ENCODE measurements around the gene PLXNC1.

The PLXNC1 gene

GRCh38 chr12:94264736-94265485 is 116.5 kb downstream of the PLXNC1 start:
- DNase-seq (ENCODE audit: low spot score), result no peak

DNA sequence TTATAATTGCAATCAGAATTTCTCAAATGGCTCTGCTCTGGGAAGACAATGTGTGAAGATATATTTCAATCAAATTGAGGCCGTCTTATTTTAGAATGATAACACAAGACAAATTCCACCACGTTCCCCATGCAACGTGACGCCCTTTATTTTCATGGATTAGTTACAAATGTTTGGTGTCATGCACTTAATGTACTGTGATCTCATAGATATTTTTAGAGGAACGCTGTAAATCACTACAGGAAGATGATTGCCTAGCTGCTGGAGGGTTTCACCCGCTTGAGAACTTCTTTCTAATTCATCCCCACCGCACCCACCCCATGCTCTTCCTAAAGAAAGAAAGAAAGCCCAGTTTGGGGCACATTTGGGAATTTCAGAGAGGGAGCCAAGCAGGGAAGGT is 117.2 kb downstream of the PLXNC1 start:
- no peak for DNase-seq (ENCODE audit: low spot score)

DNA sequence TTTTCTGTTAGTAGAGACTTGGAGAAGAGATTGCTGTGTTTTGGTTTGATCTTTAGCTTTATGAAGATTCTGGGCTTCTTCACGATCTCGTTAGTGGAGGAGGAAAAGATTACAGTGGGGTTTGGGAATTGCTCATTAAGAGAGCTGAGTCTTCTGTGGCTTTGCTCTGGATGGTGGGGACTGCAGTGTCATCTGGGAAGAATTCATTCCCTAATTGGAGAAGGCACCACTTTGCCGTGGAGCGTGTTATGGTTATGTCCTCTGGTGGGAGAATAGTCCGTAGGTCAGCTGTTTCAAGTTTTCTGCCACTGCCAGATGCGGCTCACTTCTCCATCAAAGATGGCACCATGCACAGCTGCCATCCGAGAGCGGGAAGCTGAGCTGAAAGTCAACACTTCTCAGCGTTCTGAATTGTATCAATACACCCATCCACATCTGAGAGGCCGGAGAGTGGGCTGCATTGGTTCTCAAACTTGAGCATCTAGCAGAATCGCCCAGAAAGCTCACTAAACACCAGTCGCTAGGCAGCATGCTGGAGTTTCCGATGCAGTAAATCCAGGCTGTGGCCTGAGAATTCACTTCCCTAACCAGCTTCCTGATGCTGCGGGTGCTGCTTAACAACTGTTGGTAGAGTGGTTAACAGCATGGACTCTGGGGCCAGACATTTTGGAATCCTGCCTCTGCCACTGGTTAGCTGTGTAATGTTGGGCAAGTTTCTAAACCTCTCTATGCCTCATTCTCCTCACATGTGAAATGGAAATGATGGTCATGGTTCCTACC is 117.8 kb downstream of the PLXNC1 start:
- no peak for DNase-seq (ENCODE audit: low spot score)

DNA sequence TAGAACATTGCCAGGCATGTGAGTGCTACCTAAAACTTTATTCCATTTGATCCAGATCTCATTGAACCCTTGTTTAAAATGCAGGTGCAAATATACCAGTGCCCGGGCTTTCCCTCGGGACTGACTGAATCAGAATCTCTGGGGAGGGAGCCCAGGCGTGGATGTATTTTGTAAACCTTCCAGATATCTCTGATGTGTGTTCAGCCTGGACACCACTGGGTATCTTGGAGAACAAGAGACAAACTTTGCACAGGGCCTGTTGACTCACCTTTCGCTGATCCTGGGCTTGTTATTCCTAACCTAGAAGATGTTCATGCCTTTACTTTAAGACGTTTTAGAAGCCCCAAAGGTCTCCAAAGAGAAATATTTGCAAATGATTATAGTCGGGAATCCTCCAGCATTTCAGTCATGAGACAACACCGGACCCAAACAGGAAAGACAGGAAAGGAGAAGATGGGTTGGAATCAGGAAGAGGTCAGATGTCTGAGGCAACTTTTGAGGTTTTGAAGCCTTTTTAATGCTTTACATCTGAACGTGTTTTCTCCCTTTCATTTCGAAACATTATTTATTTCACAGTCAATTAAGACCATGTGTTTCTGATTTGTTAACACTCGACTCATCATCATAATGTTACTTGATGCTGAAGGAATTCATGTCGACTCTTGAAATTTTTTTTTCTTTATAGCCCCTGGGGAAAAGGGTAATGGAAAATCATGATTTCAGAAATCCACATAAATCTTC is 118.6 kb downstream of the PLXNC1 start:
- no peak for DNase-seq (ENCODE audit: low spot score)

- no peak for DNase-seq (ENCODE audit: low spot score)
Observed at GRCh38 chr12:94267537-94267872, 119.1 kb downstream of the PLXNC1 start.

- no peak for DNase-seq (ENCODE audit: low spot score)
Observed at GRCh38 chr12:94267921-94268471, 119.6 kb downstream of the PLXNC1 start.

DNA sequence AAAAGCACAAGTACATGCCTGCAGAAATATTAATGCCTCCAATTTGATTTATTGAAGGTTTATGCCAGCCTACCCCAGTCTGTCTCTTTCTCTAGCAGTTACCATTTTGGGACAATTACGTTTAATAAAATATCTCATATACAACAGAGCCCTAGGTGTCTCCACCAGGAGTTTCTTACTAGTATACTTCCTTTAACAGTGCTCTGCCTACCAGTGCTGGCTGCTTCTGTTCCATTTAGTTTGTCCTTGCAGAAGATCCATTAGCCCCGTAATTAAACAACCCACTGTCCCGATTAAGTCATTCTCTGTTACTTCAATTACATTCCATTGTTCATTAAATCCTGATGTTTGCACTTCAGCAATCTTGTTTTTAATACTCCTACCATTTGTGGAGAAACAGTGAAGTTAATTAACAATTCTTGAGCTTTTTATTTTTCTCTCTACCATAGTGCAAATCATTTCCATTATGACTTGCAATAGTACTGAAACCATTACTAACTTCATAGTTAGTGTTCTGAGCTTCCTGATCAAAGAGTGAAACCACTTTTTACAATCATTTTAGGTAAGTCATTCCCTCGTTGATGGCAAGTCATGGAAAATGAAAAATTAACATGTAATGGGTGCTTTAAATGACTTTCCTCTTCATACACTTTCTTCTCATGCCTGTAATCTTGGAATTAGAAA is 121.1 kb downstream of the PLXNC1 start:
- DNase-seq (ENCODE audit: low spot score), result no peak

- DNase-seq (ENCODE audit: low spot score), result no peak
Observed at GRCh38 chr12:94271351-94271750, 123.0 kb downstream of the PLXNC1 start.

DNA sequence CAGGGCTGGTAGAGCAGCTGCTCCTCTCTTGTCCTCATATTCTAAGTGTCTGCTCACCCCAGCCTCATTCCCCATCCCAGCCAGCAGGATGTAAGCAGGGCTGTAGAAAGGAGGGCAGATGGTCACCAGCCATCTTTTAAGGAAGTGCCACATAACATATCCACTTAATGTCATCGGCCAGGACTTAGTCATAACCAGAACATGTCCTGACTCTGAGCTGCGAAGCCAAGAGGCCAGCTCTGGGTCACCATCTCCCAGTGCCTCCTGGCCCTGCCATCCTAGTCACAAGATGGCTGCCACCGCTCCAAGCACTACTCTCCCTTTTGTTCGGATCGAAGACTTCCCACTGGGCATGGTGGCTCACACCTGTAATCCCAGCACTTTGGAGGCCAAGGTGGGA is 123.9 kb downstream of the PLXNC1 start:
- no peak for DNase-seq (ENCODE audit: low spot score)

- DNase-seq (ENCODE audit: low spot score), result no peak
Observed at GRCh38 chr12:94273272-94273671, 124.9 kb downstream of the PLXNC1 start.

DNA sequence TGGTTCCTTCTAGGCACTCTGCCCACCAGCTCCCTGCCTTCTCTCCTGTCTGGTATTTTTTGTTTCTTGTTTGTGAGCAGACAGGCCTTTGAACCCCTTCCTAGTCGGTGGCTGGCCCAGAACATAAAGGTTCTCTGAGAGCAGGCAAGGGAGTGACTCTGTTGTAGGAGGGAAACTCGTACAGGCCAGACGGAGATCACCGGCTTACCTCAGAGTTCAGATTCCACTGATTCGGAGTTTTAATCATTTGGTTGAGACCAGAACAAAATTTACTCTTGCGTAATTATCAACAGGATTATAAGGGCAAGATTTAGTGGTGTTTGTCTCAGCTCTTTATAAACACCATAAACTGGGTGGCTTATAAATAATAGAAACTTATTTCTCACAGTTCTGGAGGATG is 128.3 kb downstream of the PLXNC1 start:
- DNase-seq (ENCODE audit: low spot score), result no peak

GRCh38 chr12:94277426-94278000 is 129.1 kb downstream of the PLXNC1 start:
- no peak for DNase-seq (ENCODE audit: low spot score)

DNA sequence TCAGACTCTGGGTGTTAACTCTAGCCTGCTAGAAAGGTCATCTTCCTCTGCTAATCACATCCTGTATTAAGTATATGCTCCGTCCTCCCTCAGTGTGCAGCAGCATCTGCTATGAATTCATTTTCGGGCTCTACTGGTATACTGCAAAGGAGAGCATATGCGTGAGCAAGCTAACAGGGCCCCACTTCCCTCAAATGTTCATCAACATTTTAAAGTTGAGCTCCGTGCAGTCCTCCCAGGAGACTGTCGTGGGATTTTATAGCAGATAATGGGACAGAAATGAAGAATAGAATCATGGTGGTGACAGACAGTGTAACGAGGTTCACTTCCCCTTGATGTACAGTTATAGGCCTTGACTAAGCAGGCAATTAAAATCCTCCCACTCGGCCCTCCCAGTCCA is 131.7 kb downstream of the PLXNC1 start:
- no peak for DNase-seq (ENCODE audit: low spot score)

- DNase-seq (ENCODE audit: low spot score), result no peak
Observed at GRCh38 chr12:94282675-94283074, 134.3 kb downstream of the PLXNC1 start.

GRCh38 chr12:94284046-94284445 is 135.7 kb downstream of the PLXNC1 start:
- DNase-seq (ENCODE audit: low spot score), result no peak

DNA sequence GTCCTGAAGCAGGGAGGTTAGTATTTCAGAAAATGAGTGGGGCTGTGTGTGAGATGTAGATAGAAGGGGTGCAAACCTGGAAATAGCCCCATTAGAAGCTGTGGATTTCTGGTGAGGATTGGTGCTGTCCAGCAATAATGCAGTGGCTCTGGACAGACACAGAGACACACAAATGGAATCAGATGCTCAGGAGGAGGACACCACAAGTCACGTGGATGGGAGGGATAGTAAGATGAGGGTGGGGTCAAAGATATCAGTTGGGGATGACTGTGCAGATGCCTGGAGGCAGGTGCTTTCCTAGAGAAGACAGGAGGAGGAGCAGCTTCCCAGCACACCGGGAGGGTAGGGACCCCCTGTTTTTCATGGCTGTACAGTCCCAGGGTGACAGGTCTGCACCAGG is 136.5 kb downstream of the PLXNC1 start:
- DNase-seq (ENCODE audit: low spot score), result no peak

DNA sequence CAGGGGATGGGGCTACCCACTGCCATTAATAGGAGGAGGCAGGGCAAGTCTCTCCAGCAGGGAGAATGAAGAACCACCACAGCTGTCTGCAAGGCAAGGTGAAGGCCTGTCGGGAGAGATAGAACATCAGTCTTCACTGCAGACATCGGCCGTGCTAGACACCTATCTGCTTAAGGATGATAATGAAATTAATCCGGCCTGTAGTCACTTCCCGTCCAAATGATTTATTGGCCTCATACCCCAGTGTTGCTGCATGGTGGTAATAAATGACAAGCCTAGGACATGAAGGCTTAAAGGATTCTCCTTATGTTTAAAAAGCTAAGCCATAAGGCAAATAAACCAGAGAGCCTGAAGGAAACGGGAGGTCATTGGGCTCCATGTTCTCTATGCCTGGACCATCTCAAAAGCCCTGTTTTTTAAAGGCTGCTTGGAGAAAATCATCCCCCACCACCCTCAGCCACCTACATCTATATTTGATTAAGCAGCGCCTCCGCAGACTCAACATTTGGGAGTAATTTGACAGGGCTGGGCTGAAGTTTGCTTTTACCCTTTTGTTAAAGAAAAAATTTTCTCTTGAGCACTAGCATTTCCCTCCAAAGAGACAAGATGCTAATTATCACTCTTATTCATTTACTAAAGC is 137.7 kb downstream of the PLXNC1 start:
- no peak for DNase-seq (ENCODE audit: low spot score)

DNA sequence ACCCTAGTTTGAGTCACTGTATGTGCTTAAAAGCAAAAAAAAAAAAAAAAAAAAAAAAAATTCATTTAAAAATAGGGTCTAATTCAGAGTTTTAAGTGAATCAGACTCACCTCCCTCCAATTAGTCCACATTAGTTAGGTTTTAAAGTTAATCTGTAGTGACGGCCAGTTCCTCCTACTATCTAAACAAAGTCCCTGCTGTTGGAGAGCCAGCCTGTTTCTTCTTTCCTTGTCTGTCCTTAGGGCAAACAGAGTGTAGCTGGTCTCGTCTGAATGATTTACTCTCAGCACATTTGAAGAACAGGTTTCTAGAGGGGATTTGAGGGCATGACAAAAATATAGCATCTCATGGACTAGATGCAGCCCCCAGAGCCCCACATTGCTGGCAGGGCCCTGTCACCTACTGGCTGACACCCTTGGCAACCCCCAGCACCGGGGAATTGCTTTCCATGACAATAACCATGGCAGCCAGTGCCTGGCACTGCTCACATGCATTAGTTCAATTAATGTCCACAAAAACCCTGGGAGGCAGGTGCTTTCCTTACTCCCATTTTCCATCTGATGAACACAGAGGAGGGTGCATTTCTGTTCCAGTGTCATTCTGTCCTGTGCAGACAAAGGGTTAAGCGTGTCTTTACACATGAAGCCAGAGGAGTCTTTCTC is 138.3 kb downstream of the PLXNC1 start:
- no peak for DNase-seq (ENCODE audit: low spot score)

GRCh38 chr12:94287245-94287628 is 138.9 kb downstream of the PLXNC1 start:
- DNase-seq (ENCODE audit: low spot score), result no peak

DNA sequence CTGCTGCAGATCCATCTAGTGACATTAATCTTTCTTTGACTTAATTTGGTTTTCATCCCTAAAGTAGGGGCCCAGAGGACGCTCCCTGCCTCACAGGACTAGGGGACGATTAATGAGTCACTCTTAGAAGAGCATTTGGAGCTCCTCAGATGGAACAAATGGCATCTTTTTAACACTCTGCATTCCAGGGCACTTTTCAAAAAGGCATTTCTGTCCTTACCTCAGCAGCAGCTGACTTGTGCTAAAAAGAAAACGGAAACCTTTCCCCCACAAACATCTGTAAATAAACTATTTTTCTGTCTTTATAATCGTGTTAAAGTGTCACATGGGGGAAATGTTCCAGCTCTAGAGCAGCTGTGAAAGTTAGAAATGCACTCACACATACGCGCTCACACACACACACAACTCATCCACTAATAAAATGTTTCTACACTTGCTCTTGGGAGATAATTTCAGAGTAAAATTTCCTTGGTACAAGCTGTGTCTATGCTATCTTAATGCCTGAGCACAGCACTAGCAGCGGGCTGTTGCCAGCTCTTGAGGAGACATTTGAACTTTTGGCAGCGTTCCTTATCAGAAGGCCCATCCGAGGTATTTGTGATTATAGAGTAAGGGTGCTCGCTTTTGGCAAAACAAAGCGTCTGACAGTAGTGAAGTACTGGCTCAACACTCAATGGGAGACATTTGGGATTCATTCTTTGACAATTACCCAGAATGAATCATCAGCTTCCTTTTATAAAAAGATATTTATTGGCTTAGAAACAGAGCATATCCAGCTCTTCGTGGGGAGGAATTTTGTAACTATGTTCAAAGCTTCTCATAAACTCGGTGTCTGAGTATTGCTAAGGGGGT is 141.3 kb downstream of the PLXNC1 start:
- no peak for DNase-seq (ENCODE audit: low spot score)

Data from germinal center (tissue), 1 donor.